ENCODE results near the gene VPS52. TPM values are rescaled to one million over a fixed set of nuclear protein-coding genes. Genes with fewer than 3 reads are reported as not detected.
A peak's percentile ranks its signal among the peaks of the same experiment; 100 is the strongest.

The VPS52 gene
- total and polyA plus RNA-seq, 9 of the 15 experiments (the other 6 are each of a cell fraction or from before 2014, with no cell fraction given): 24.4 to 103 (median 40.2) TPM

DNA sequence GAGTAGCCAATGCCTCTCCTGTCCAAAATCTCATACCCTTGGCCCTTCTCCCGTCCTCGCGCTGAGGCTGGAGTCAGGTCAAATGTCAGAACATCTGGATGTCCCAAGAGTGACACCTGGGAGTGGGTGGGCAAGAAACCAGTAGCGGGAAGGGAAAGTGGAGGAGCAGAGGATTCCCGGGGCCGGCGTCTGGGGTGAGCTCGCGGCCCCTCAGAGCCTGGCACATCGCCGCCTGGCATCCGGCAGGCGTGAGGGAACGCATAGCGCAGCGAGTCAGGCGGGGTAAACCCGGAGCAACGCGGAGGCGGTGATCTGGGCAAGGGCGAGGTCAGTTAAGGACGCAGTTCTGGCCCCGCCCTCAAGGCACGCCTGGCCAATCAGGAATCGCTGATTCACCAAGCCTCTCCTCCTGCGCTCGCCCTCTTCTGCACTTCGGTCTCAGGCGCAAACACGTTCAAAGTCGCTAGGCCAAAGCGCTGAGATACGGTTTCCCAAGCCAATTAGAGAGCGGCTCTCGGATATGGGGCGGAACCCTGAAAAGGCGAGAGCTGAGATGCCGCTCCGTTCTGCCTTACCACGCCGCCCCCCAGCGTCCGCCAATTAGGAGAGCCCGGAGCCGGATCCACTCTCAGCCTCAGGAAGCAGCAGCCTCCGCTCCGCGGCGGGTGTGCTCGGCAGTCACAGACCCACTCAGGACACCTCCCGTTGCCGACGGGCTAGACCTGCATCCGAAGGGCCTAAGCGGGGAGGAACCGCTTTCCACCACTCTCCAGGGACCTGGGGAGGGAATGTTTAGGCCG lies 22.5 kb downstream of the VPS52 start (continued):
- TF ChIP-seq, protein P1, sequence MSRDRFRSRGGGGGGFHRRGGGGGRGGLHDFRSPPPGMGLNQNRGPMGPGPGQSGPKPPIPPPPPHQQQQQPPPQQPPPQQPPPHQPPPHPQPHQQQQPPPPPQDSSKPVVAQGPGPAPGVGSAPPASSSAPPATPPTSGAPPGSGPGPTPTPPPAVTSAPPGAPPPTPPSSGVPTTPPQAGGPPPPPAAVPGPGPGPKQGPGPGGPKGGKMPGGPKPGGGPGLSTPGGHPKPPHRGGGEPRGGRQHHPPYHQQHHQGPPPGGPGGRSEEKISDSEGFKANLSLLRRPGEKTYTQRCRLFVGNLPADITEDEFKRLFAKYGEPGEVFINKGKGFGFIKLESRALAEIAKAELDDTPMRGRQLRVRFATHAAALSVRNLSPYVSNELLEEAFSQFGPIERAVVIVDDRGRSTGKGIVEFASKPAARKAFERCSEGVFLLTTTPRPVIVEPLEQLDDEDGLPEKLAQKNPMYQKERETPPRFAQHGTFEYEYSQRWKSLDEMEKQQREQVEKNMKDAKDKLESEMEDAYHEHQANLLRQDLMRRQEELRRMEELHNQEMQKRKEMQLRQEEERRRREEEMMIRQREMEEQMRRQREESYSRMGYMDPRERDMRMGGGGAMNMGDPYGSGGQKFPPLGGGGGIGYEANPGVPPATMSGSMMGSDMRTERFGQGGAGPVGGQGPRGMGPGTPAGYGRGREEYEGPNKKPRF (IDR thresholded peaks at IDR 0.05; ENCODE audit: low read depth, low read length): no peak
- TF ChIP-seq ZNF707 (CRISPR knock-in tag; conservative IDR thresholded peaks at IDR 0.05) (no peak), ZNF41 (CRISPR knock-in tag; conservative IDR thresholded peaks at IDR 0.05) (no peak), HMGN3 (IDR thresholded peaks at IDR 0.05; ENCODE audit: borderline replicate concordance, extremely low read depth, insufficient read length, low read depth, low read length) (peak; percentile 91), NR4A1 (CRISPR knock-in tag; IDR thresholded peaks at IDR 0.05) (peak; percentile 74; the same call in 1 of the 2 replicates), NR4A1 (tag; IDR thresholded peaks at IDR 0.05) (no peak; the same call in 1 of the 2 replicates), GTF2F1 (IDR thresholded peaks at IDR 0.05; ENCODE audit: low read depth, low read length) (no peak), TAF15 (IDR thresholded peaks at IDR 0.05; ENCODE audit: low read depth, low read length) (no peak), TAL1 (IDR thresholded peaks at IDR 0.05) (no peak), RBM17 (IDR thresholded peaks at IDR 0.05; ENCODE audit: borderline replicate concordance, low read depth, low read length) (no peak)
- TF ChIP-seq, protein P2, sequence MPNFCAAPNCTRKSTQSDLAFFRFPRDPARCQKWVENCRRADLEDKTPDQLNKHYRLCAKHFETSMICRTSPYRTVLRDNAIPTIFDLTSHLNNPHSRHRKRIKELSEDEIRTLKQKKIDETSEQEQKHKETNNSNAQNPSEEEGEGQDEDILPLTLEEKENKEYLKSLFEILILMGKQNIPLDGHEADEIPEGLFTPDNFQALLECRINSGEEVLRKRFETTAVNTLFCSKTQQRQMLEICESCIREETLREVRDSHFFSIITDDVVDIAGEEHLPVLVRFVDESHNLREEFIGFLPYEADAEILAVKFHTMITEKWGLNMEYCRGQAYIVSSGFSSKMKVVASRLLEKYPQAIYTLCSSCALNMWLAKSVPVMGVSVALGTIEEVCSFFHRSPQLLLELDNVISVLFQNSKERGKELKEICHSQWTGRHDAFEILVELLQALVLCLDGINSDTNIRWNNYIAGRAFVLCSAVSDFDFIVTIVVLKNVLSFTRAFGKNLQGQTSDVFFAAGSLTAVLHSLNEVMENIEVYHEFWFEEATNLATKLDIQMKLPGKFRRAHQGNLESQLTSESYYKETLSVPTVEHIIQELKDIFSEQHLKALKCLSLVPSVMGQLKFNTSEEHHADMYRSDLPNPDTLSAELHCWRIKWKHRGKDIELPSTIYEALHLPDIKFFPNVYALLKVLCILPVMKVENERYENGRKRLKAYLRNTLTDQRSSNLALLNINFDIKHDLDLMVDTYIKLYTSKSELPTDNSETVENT (CRISPR knock-in tag; IDR thresholded peaks at IDR 0.05): peak; percentile 53
- TF ChIP-seq, protein P3, sequence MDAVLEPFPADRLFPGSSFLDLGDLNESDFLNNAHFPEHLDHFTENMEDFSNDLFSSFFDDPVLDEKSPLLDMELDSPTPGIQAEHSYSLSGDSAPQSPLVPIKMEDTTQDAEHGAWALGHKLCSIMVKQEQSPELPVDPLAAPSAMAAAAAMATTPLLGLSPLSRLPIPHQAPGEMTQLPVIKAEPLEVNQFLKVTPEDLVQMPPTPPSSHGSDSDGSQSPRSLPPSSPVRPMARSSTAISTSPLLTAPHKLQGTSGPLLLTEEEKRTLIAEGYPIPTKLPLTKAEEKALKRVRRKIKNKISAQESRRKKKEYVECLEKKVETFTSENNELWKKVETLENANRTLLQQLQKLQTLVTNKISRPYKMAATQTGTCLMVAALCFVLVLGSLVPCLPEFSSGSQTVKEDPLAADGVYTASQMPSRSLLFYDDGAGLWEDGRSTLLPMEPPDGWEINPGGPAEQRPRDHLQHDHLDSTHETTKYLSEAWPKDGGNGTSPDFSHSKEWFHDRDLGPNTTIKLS (IDR thresholded peaks at IDR 0.05; ENCODE audit: borderline replicate concordance, low read depth): peak; percentile 30; the same call in 1 of the 2 replicates
- TF ChIP-seq, protein P4, sequence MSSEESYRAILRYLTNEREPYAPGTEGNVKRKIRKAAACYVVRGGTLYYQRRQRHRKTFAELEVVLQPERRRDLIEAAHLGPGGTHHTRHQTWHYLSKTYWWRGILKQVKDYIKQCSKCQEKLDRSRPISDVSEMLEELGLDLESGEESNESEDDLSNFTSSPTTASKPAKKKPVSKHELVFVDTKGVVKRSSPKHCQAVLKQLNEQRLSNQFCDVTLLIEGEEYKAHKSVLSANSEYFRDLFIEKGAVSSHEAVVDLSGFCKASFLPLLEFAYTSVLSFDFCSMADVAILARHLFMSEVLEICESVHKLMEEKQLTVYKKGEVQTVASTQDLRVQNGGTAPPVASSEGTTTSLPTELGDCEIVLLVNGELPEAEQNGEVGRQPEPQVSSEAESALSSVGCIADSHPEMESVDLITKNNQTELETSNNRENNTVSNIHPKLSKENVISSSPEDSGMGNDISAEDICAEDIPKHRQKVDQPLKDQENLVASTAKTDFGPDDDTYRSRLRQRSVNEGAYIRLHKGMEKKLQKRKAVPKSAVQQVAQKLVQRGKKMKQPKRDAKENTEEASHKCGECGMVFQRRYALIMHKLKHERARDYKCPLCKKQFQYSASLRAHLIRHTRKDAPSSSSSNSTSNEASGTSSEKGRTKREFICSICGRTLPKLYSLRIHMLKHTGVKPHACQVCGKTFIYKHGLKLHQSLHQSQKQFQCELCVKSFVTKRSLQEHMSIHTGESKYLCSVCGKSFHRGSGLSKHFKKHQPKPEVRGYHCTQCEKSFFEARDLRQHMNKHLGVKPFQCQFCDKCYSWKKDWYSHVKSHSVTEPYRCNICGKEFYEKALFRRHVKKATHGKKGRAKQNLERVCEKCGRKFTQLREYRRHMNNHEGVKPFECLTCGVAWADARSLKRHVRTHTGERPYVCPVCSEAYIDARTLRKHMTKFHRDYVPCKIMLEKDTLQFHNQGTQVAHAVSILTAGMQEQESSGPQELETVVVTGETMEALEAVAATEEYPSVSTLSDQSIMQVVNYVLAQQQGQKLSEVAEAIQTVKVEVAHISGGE (CRISPR knock-in tag; IDR thresholded peaks at IDR 0.05): peak in 1 of 3 experiments; percentile 85; a peak in 2 of 6 replicates
